GM19372 (cell line): ENCODE data around the gene SP9.
"Not testable (repeated sequence)": the region's sequence is repeated elsewhere in the genome, so short reads cannot be mapped to it uniquely, and the experiment has no call there.

Source experiments
- ATAC-seq: cut with Tn5 transposase; IDR thresholded peaks from one replicate; pipeline ENCODE4 v1.9.1; 2021; ENCODE audit warnings: mild to moderate bottlenecking, low read depth, moderate library complexity; ENCODE audit not compliant: unreplicated experiment

SP9 gene

GRCh38 chr2:174343623-174344455 lies 9.1 kb downstream of the SP9 start:
- ATAC-seq = no peak

- ATAC-seq = no peak
Observed at GRCh38 chr2:174344716-174345461, 10.1 kb downstream of the SP9 start.

DNA sequence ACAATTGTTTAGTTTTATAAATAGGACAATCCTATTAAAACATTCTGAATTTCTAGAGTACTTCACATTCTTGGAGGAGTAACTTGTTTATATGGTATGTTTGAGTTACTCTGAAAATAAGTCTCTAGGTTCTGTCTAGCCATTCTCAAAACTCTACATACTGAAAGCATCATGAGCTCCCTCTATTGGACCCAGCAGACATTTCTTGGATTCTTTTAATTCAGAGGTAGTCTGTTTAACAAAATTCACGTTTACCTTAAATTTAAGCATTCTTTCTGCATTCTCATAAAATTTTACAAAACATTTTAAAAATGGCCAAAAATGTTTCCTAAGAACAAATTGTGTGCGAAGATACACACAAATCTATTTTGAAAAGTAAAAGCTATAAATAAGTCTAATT lies 15.3 kb downstream of the SP9 start:
- ATAC-seq = no peak

GRCh38 chr2:174350593-174351181 lies 15.9 kb downstream of the SP9 start:
- ATAC-seq = no peak

DNA sequence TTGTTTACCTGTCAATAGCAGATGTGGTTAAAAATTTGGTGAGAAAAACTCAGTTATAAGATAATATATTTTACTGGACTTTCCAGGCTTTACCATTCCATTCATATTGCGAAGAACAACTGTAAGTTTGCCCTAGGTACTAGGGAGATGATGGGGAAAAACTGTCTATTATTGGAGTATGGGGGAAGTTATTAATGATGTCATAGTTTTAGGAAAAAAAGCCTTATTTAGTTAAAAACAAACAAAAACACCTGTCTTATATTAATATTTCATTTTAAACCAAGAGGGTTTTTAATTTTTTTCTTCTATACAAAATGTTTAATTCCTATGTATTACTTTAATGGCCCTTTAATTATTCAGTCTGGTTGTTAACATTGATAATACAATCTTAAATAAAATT lies 18.2 kb downstream of the SP9 start:
- no peak for ATAC-seq

- ATAC-seq = no peak
Observed at GRCh38 chr2:174356347-174356746, 21.6 kb downstream of the SP9 start.

DNA sequence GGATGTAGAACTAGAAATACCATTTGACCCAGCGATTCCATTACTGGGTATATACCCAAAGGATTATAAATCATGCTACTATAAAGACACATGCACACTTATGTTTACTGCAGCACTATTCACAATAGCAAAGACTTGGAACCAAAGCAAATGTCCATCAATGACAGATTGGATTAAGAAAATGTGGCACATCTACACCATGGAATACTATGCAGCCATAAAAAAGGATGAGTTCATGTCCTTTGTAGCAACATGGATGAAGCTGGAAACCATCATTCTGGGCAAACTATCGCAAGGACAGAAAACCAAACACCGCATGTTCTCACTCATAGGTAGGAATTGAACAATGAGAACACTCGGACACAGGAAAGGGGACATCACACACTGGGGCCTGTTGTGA lies 24.9 kb downstream of the SP9 start:
- not testable (repeated sequence) for ATAC-seq

DNA sequence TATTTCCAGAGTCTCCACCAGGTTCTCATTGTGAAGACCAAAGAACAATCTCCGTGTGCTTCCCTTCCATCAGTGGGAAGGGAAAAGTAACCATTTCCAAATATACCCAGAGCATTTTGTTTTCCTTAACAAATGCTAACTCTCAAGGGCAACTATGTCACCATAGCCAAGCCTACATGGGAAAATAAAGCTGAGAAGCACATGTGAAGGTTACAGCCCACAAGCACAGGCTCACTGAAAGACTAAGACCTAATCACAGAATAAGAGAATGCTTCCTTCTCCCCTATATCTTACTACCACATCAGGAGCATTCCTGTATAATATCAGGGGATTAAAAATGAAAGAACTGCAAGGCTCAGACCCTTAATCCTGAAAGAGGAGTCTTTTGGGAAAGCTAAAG lies 28.2 kb downstream of the SP9 start:
- ATAC-seq = no peak

- not testable (repeated sequence) for ATAC-seq
Observed at GRCh38 chr2:174363492-174364225, 28.9 kb downstream of the SP9 start.

DNA sequence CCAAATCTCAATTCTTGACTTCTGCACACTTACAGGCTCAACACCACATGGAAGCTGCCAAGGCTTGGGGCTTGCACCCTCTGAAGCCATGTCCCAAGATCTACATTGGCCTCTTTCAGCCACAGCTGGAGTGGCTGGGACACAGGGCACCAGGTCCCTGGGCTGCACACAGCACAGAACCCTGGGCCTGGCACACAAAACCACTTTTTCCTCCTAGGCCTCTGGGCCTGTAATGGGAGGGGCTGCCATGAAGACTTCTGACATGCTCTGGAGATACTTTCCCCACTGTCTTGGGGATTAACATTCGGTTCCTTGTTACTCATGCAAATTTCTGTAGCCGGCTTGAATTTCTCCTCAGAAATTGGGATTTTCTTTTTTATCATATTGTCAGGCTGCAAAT lies 29.9 kb downstream of the SP9 start:
- ATAC-seq = no peak

- no peak for ATAC-seq
Observed at GRCh38 chr2:174365571-174365970, 30.8 kb downstream of the SP9 start.

DNA sequence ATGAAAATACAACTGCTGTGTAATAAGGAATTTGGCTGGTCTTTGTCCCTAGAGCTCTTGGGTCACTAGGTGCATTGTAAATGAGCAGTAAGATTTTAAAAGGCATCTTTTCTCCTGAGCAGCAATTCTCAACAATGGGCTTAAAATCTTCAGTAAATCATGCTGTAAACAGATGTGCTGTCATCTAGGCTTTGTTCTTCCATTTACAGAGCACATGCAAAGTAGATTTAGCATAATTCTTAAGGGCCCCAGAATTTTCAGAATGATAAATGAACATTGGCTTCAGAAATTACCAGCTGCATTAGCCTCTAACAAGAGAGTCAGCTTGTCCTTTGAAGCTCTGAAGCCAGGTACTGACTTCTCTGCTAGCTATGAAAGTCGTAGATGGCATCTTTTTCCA lies 33.9 kb downstream of the SP9 start:
- ATAC-seq = no peak

GRCh38 chr2:174376967-174377366 lies 42.2 kb downstream of the SP9 start:
- no peak for ATAC-seq

DNA sequence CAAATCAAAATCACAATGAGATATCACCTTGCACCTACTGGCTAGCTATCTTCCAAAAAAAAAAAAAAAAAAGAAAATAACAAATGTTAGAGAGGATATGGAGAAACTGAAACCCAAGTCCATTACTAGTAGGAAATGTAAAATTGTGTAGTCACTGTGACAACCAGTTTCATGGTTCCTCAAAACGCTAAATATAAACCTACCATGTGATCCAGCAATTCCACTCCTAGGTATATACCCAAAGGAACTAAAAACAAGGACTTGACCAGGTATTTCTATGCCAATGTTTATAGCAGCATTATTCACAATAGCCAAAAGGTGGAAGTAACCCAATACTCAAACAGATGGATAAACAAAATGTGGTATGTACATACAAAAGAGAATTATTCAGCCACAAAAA lies 49.0 kb downstream of the SP9 start:
- ATAC-seq = no peak

DNA sequence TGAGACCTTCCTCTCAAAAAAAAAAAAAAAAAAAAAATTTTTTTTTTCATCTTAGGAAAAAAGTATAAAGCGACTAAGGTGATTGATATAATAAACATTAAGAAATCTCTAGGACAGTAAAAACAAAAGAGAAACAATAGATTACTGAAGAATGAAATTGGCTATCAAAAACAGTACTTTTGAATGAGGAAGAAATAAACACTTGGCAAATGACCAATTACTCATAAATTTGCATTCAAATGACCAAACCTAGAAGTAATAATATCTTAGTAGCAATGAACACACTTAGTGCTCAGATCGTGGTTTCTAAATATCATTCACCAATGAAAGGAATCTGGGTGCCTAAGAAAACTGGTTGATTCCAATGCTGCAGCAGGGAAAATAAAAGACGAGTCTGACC lies 50.4 kb downstream of the SP9 start:
- no peak for ATAC-seq
